SU-DHL-6 (cell line): ENCODE results near the gene MTX1.
"Not testable (repeated sequence)": the region's sequence is repeated elsewhere in the genome, so short reads cannot be mapped to it uniquely, and the experiment has no call there.

ENCODE experiments used
- H2AFZ ChIP-seq: fragments of 200-600 bp; sonication (generic); 2 replicates; pipeline ENCODE4 v1.6.1; 2014; ENCODE audit warnings: low read depth, mild to moderate bottlenecking, moderate library complexity, mixed read lengths, antibody characterized with exemption, low read length; ENCODE audit not compliant: severe bottlenecking
- H3F3A ChIP-seq: fragments of 200-600 bp; shearing (Covaris generic); 2 replicates; pipeline ENCODE4 v1.6.0; 2016; ENCODE audit warnings: antibody characterized with exemption, mild to moderate bottlenecking; ENCODE audit not compliant: insufficient read depth
- H3K27ac ChIP-seq: fragments of 200-600 bp; sonication (generic); 2 replicates; pipeline ENCODE4 v1.5.1; 2016; ENCODE audit warnings: low read depth, mild to moderate bottlenecking, low read length, moderate library complexity, mixed read lengths
- H3K27me3 ChIP-seq: fragments of 200-600 bp; sonication (generic), shearing (Covaris generic); 2 replicates; pipeline ENCODE4 v1.6.0; 2014; ENCODE audit warnings: mild to moderate bottlenecking, low read length
- H3K36me3 ChIP-seq: fragments of 200-600 bp; sonication (generic); 2 replicates; pipeline ENCODE4 v1.6.1; 2014; ENCODE audit warnings: mild to moderate bottlenecking, low read length, mixed read lengths
- H3K4me2 ChIP-seq: fragments of 300-600, 200-600 bp; shearing (Covaris generic), sonication (generic); 2 replicates; pipeline ENCODE4 v1.6.0; 2014; ENCODE audit warnings: low read length, low read depth, mild to moderate bottlenecking; ENCODE audit not compliant: poor library complexity, severe bottlenecking
- H3K4me3 ChIP-seq: fragments of 200-600 bp; sonication (generic); 2 replicates; pipeline ENCODE4 v1.5.1; 2014; ENCODE audit warnings: antibody characterized with exemption, low read length, mild to moderate bottlenecking, mixed read lengths; ENCODE audit not compliant: insufficient read depth, poor library complexity, severe bottlenecking
- H3K79me2 ChIP-seq: fragments of 200-600 bp; sonication (generic); 2 replicates; pipeline ENCODE4 v1.6.1; 2014; ENCODE audit warnings: mild to moderate bottlenecking, low read length, moderate library complexity; ENCODE audit not compliant: insufficient read depth
- H3K9ac ChIP-seq: fragments of 200-600 bp; sonication (generic); 2 replicates; pipeline ENCODE4 v1.7.0; 2014; ENCODE audit warnings: mild to moderate bottlenecking, low read length
- H3K9me2 ChIP-seq: fragments of 200-600 bp; sonication (generic); replicated peaks from 2 replicates; pipeline ENCODE4 v1.6.1; 2014; ENCODE audit warnings: low read length; ENCODE audit not compliant: insufficient read depth
- H3K9me3 ChIP-seq: fragments of 200-600 bp; sonication (generic); 2 replicates; pipeline ENCODE4 v1.6.1; 2014; ENCODE audit warnings: low read length, mixed read lengths; ENCODE audit not compliant: insufficient read depth
- H4K20me1 ChIP-seq: fragments of 200-600 bp; sonication (generic); 2 replicates; pipeline ENCODE4 v1.6.1; 2014; ENCODE audit warnings: low read depth, mild to moderate bottlenecking, antibody characterized with exemption, low read length, moderate library complexity, mixed read lengths
- CTCF ChIP-seq: fragments of 200-600 bp; sonication (generic); IDR thresholded peaks from one replicate; pipeline ENCODE4 v1.5.1; 2017; ENCODE audit warnings: antibody characterized with exemption, mild to moderate bottlenecking, low read length, moderate library complexity; ENCODE audit not compliant: insufficient read depth, poor library complexity, severe bottlenecking
- EZH2phosphoT487 ChIP-seq: fragments of 200-600 bp; sonication (generic), shearing (Covaris generic); conservative IDR thresholded peaks from 2 replicates; pipeline ENCODE4 v1.6.1; 2018; ENCODE audit warnings: mild to moderate bottlenecking, antibody characterized with exemption, low read length, moderate library complexity, mixed read lengths

The MTX1 gene

GRCh38 chr1:155164625-155165024 lies 43.9 kb upstream of the MTX1 start:
- H3K79me2 ChIP-seq, H3K9me3 ChIP-seq, H2AFZ ChIP-seq, H3K36me3 ChIP-seq, H3K27me3 ChIP-seq, H3F3A ChIP-seq, H3K4me2 ChIP-seq, H4K20me1 ChIP-seq, H3K9me2 ChIP-seq, H3K9ac ChIP-seq, H3K4me3 ChIP-seq, H3K27ac ChIP-seq: not testable (repeated sequence)

- Histone ChIP-seq H3K4me2 (no peak overlapping the region), H3K27ac (no peak overlapping the region), H3K9me3 (no peaks in the 10 kb centered on the region), H3F3A (no peaks in the 10 kb centered on the region), H3K27me3 (no peaks in the 10 kb centered on the region), H4K20me1 (no peaks in the 10 kb centered on the region), H3K9me2 (no peaks in the 10 kb centered on the region), H2AFZ (no peak overlapping the region), H3K4me3 (no peak overlapping the region), H3K36me3 (no peaks in the 10 kb centered on the region), H3K79me2 (no peaks in the 10 kb centered on the region), H3K9ac (no peak overlapping the region)
- TF ChIP-seq CTCF (no peak), EZH2phosphoT487 (no peak)
Measured at GRCh38 chr1:155166051-155166470, 42.4 kb upstream of the MTX1 start.

GRCh38 chr1:155166471-155167165 lies 41.9 kb upstream of the MTX1 start:
- no peaks in the 10 kb centered on the region for H4K20me1 ChIP-seq
- H3F3A ChIP-seq: no peaks in the 10 kb centered on the region; the same call in 1 of the 2 replicates
- no peak overlapping the region for H3K9ac ChIP-seq
- no peak for TF ChIP-seq EZH2phosphoT487
- TF ChIP-seq CTCF: no peak
- H3K27me3 ChIP-seq: no peaks in the 10 kb centered on the region
- no peaks in the 10 kb centered on the region for H3K79me2 ChIP-seq
- no peak overlapping the region for H3K27ac ChIP-seq
- peak overlapping the region; percentile 11 for H3K4me2 ChIP-seq
- H2AFZ ChIP-seq: peak overlapping the region; percentile 85
- no peak overlapping the region for H3K4me3 ChIP-seq
- H3K9me3 ChIP-seq: no peaks in the 10 kb centered on the region
- no peaks in the 10 kb centered on the region for H3K9me2 ChIP-seq
- no peaks in the 10 kb centered on the region for H3K36me3 ChIP-seq
